Measurements from ENCODE around the gene PSD4. TPM values are rescaled to one million over a fixed set of nuclear protein-coding genes. Genes with fewer than 3 reads are reported as not detected.
A peak's percentile ranks its signal among the peaks of the same experiment; 100 is the strongest.

PSD4 gene
- polyA plus RNA-seq, 4 donors, result 24.7 to 39.2 (median 32.7) TPM

GRCh38 chr2:113223813-113224212, 50.0 kb downstream of the PSD4 start:
- DNase-seq (no peak), FAIRE-seq (no peak)
- Histone ChIP-seq H3K36me3 (ENCODE audit: control insufficient read depth in 3 of 3, insufficient read depth in 2 of 3, low read depth in 1 of 3, low read length in 3 of 3) (no peaks in the 10 kb centered on the region), H3K4me1 (ENCODE audit: control insufficient read depth in 3 of 3, insufficient read depth in 2 of 3, low read depth in 1 of 3, low read length in 2 of 3) (peaks cover 4 to 14% (median 8%) of the 10 kb centered on the region in 3 donors), H3K9me3 (ENCODE audit: control insufficient read depth in 2 of 2, insufficient read depth in 1 of 2, low read depth in 1 of 2, low read length in 1 of 2) (no peaks in the 10 kb centered on the region), H3K27ac (ENCODE audit: low read depth in 1 of 3, low read length in 2 of 3) (no peak overlapping the region), H3K4me3 (ENCODE audit: low read depth in 1 of 3, low read length in 3 of 3) (no peak overlapping the region), H3K27me3 (ENCODE audit: control insufficient read depth in 3 of 3, insufficient read depth in 3 of 3, low read length in 3 of 3) (no peaks in the 10 kb centered on the region)
- 95 to 96% (median 96%) methylated on average over 1 of the region's 1 CpG for WGBS, 3 donors

- peaks cover 3 to 10% (median 6%) of the 10 kb centered on the region in 3 donors for H3K4me1 ChIP-seq (ENCODE audit: control insufficient read depth in 3 of 3, insufficient read depth in 2 of 3, low read depth in 1 of 3, low read length in 2 of 3)
- no peak for DNase-seq
- no peak overlapping the region for H3K4me3 ChIP-seq (ENCODE audit: low read depth in 1 of 3, low read length in 3 of 3)
- H3K36me3 ChIP-seq (ENCODE audit: control insufficient read depth in 3 of 3, insufficient read depth in 2 of 3, low read depth in 1 of 3, low read length in 3 of 3), result no peaks in the 10 kb centered on the region
- H3K27ac ChIP-seq (ENCODE audit: low read depth in 1 of 3, low read length in 2 of 3), result no peak overlapping the region
- H3K27me3 ChIP-seq (ENCODE audit: control insufficient read depth in 3 of 3, insufficient read depth in 3 of 3, low read length in 3 of 3), result no peaks in the 10 kb centered on the region
- FAIRE-seq, result no peak
- 65 to 83% (median 75%) methylated on average over 2 of the region's 2 CpGs for WGBS, 3 donors
- H3K9me3 ChIP-seq (ENCODE audit: control insufficient read depth in 2 of 2, insufficient read depth in 1 of 2, low read depth in 1 of 2, low read length in 1 of 2), result no peaks in the 10 kb centered on the region
Observed at GRCh38 chr2:113224647-113225236, 51.0 kb downstream of the PSD4 start.

GRCh38 chr2:113225263-113226259, 51.8 kb downstream of the PSD4 start:
- no peak for FAIRE-seq
- H3K4me1 ChIP-seq (ENCODE audit: control insufficient read depth in 3 of 3, insufficient read depth in 2 of 3, low read depth in 1 of 3, low read length in 2 of 3), result peaks cover 1 to 10% (median 6%) of the 10 kb centered on the region in 3 donors
- peak in 1 of 2 donors; percentile 62 for DNase-seq
- 43 to 55% (median 52%) methylated on average over 12 of the region's 12 CpGs for WGBS, 3 donors
- no peaks in the 10 kb centered on the region for H3K27me3 ChIP-seq (ENCODE audit: control insufficient read depth in 3 of 3, insufficient read depth in 3 of 3, low read length in 3 of 3)
- H3K4me3 ChIP-seq (ENCODE audit: low read depth in 1 of 3, low read length in 3 of 3), result no peak overlapping the region
- no peaks in the 10 kb centered on the region for H3K36me3 ChIP-seq (ENCODE audit: control insufficient read depth in 3 of 3, insufficient read depth in 2 of 3, low read depth in 1 of 3, low read length in 3 of 3)
- H3K9me3 ChIP-seq (ENCODE audit: control insufficient read depth in 2 of 2, insufficient read depth in 1 of 2, low read depth in 1 of 2, low read length in 1 of 2), result no peaks in the 10 kb centered on the region
- H3K27ac ChIP-seq (ENCODE audit: low read depth in 1 of 3, low read length in 2 of 3), result peak overlapping the region in 1 of 3 donors; percentile 24

- H3K27ac ChIP-seq (ENCODE audit: low read depth in 1 of 3, low read length in 2 of 3), result no peak overlapping the region
- H3K9me3 ChIP-seq (ENCODE audit: control insufficient read depth in 2 of 2, insufficient read depth in 1 of 2, low read depth in 1 of 2, low read length in 1 of 2), result no peaks in the 10 kb centered on the region
Observed at GRCh38 chr2:113226462-113226861, 52.7 kb downstream of the PSD4 start.

GRCh38 chr2:113227290-113227689, 53.5 kb downstream of the PSD4 start:
- Histone ChIP-seq H3K27me3 (ENCODE audit: control insufficient read depth in 3 of 3, insufficient read depth in 3 of 3, low read length in 3 of 3) (no peaks in the 10 kb centered on the region), H3K4me1 (ENCODE audit: control insufficient read depth in 3 of 3, insufficient read depth in 2 of 3, low read depth in 1 of 3, low read length in 2 of 3) (peaks cover 2 to 14% (median 13%) of the 10 kb centered on the region in 3 donors), H3K4me3 (ENCODE audit: low read depth in 1 of 3, low read length in 3 of 3) (no peak overlapping the region), H3K9me3 (ENCODE audit: control insufficient read depth in 2 of 2, insufficient read depth in 1 of 2, low read depth in 1 of 2, low read length in 1 of 2) (no peaks in the 10 kb centered on the region), H3K36me3 (ENCODE audit: control insufficient read depth in 3 of 3, insufficient read depth in 2 of 3, low read depth in 1 of 3, low read length in 3 of 3) (no peaks in the 10 kb centered on the region), H3K27ac (ENCODE audit: low read depth in 1 of 3, low read length in 2 of 3) (no peak overlapping the region)
- DNase-seq (no peak), FAIRE-seq (no peak)
- 73 to 91% (median 80%) methylated on average over 1 of the region's 1 CpG for WGBS, 3 donors

More at GRCh38 chr2:113226462-113226861, 52.7 kb downstream of the PSD4 start:
- no peak for DNase-seq
- 78 to 98% (median 80%) methylated on average over 4 of the region's 4 CpGs for WGBS, 3 donors
- Histone ChIP-seq H3K4me3 (ENCODE audit: low read depth in 1 of 3, low read length in 3 of 3) (no peak overlapping the region), H3K27me3 (ENCODE audit: control insufficient read depth in 3 of 3, insufficient read depth in 3 of 3, low read length in 3 of 3) (no peaks in the 10 kb centered on the region), H3K4me1 (ENCODE audit: control insufficient read depth in 3 of 3, insufficient read depth in 2 of 3, low read depth in 1 of 3, low read length in 2 of 3) (peaks cover 1 to 13% (median 10%) of the 10 kb centered on the region in 3 donors), H3K36me3 (ENCODE audit: control insufficient read depth in 3 of 3, insufficient read depth in 2 of 3, low read depth in 1 of 3, low read length in 3 of 3) (no peaks in the 10 kb centered on the region)
- FAIRE-seq, result no peak

GRCh38 chr2:113227698-113228097, 53.9 kb downstream of the PSD4 start:
- no peaks in the 10 kb centered on the region for H3K27me3 ChIP-seq (ENCODE audit: control insufficient read depth in 3 of 3, insufficient read depth in 3 of 3, low read length in 3 of 3)
- H3K9me3 ChIP-seq (ENCODE audit: control insufficient read depth in 2 of 2, insufficient read depth in 1 of 2, low read depth in 1 of 2, low read length in 1 of 2), result no peaks in the 10 kb centered on the region
- no peak for FAIRE-seq
- no peak overlapping the region for H3K27ac ChIP-seq (ENCODE audit: low read depth in 1 of 3, low read length in 2 of 3)
- H3K4me1 ChIP-seq (ENCODE audit: control insufficient read depth in 3 of 3, insufficient read depth in 2 of 3, low read depth in 1 of 3, low read length in 2 of 3), result peaks cover 2 to 14% (median 13%) of the 10 kb centered on the region in 3 donors
- no peaks in the 10 kb centered on the region for H3K36me3 ChIP-seq (ENCODE audit: control insufficient read depth in 3 of 3, insufficient read depth in 2 of 3, low read depth in 1 of 3, low read length in 3 of 3)
- 59 to 88% (median 83%) methylated on average over 3 of the region's 3 CpGs for WGBS, 3 donors
- no peak for DNase-seq
- no peak overlapping the region for H3K4me3 ChIP-seq (ENCODE audit: low read depth in 1 of 3, low read length in 3 of 3)

GRCh38 chr2:113228351-113228750, 54.6 kb downstream of the PSD4 start:
- DNase-seq (no peak), FAIRE-seq (no peak)
- H3K4me3 ChIP-seq (ENCODE audit: low read depth in 1 of 3, low read length in 3 of 3), result no peak overlapping the region
- no peaks in the 10 kb centered on the region for H3K36me3 ChIP-seq (ENCODE audit: control insufficient read depth in 3 of 3, insufficient read depth in 2 of 3, low read depth in 1 of 3, low read length in 3 of 3)
- no peaks in the 10 kb centered on the region for H3K27me3 ChIP-seq (ENCODE audit: control insufficient read depth in 3 of 3, insufficient read depth in 3 of 3, low read length in 3 of 3)
- peaks cover 2 to 14% (median 13%) of the 10 kb centered on the region in 3 donors for H3K4me1 ChIP-seq (ENCODE audit: control insufficient read depth in 3 of 3, insufficient read depth in 2 of 3, low read depth in 1 of 3, low read length in 2 of 3)
- no peak overlapping the region for H3K27ac ChIP-seq (ENCODE audit: low read depth in 1 of 3, low read length in 2 of 3)
- WGBS, 3 donors, result 76 to 90% (median 78%) methylated on average over 1 of the region's 1 CpG
- no peaks in the 10 kb centered on the region for H3K9me3 ChIP-seq (ENCODE audit: control insufficient read depth in 2 of 2, insufficient read depth in 1 of 2, low read depth in 1 of 2, low read length in 1 of 2)

GRCh38 chr2:113228991-113229716, 55.4 kb downstream of the PSD4 start:
- 36 to 50% (median 47%) methylated on average over 3 of the region's 3 CpGs for WGBS, 3 donors
- no peak for FAIRE-seq
- Histone ChIP-seq H3K4me1 (ENCODE audit: control insufficient read depth in 3 of 3, insufficient read depth in 2 of 3, low read depth in 1 of 3, low read length in 2 of 3) (peaks cover 2 to 14% (median 13%) of the 10 kb centered on the region in 3 donors), H3K9me3 (ENCODE audit: control insufficient read depth in 2 of 2, insufficient read depth in 1 of 2, low read depth in 1 of 2, low read length in 1 of 2) (no peaks in the 10 kb centered on the region), H3K27ac (ENCODE audit: low read depth in 1 of 3, low read length in 2 of 3) (no peak overlapping the region), H3K27me3 (ENCODE audit: control insufficient read depth in 3 of 3, insufficient read depth in 3 of 3, low read length in 3 of 3) (no peaks in the 10 kb centered on the region), H3K36me3 (ENCODE audit: control insufficient read depth in 3 of 3, insufficient read depth in 2 of 3, low read depth in 1 of 3, low read length in 3 of 3) (no peaks in the 10 kb centered on the region), H3K4me3 (ENCODE audit: low read depth in 1 of 3, low read length in 3 of 3) (no peak overlapping the region)
- DNase-seq, result peak in 1 of 2 donors; percentile 54

Data from small intestine (tissue), 7 donors.